Measurements from ENCODE around the gene TUBB2B. TPM values are rescaled to one million over a fixed set of nuclear protein-coding genes. Genes with fewer than 3 reads are reported as not detected.

The TUBB2B gene
- total and polyA plus RNA-seq, 2 donors (not counting 1 experiment from before 2014, with no cell fraction given) = 14.7 TPM; not detected in 1

DNA sequence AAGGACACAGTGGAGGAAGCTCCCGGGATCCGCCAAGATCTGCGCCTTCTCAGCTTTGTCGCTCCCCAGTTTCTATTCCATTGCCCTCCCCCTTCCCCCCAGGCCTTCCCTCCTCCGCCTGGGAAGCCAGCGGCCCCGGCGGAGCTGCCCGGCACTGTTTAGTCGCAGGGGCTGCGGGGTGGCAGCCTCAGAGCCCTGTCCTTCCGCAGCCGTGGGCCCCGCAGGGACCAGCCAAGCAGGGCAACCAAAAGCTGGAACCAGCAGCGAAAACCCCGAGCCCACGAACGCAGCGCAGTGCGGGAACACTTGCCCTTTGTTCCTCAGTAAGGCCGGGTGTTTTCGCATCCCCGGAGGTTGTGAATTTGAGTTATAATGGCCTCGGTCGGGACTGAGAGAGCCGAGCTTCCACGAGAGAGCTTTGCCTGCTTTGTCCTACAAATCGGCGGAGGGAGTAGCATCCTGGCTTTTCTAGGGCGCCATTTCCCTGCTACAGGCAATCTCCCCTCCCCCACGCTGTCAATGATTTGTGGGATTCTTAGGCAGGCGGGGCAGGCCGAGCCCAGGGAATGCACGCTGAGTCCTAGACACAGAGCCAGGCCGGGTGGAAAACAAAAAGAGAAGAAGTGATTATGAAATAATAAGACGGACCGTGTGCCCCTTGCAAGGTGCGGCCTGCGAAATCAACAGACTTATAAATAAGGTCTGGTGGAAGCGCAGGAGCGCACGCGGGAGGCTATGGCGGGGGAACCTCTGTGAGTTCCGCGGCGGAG, 4.0 kb upstream of the TUBB2B start:
- POLR2A ChIA-PET = no interaction called here

DNA sequence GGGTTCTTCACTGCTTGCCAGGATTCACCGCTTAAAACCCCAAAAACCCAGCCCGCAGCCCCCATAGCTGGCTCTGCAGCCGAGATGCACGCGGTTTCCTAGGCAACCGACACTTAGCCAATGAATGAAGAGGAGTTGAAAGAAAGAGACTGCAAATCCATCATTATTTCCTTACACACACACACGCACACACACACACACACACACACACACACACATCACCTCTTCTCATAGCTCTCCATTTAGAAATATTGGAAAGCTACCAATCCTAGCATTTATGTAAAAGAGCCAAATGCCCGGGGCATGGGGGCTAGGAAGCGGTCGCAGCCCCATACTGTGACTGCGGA, 3.4 kb upstream of the TUBB2B start:
- Mint-ChIP-seq H3K9me3 (ENCODE audit: insufficient read depth) (no peaks in the 10 kb centered on the region), H3K27ac (no peak overlapping the region), H3K27me3 (peaks cover 77% of the 10 kb centered on the region), H3K4me3 (peak overlapping the region; percentile 49), H3K4me1 (peaks cover 53% of the 10 kb centered on the region)
- H4K20me1 ChIP-seq (ENCODE audit: control insufficient read depth, insufficient read depth, low read length, poor library complexity, severe bottlenecking) = no peaks in the 10 kb centered on the region
- H3K4me3 ChIP-seq (ENCODE audit: control extremely low read depth in 1 of 5, extremely low read depth in 1 of 5, insufficient read depth in 1 of 5, low read depth in 2 of 5, low read length in 4 of 5) = peak overlapping the region in 1 of 5 experiments; percentile 46
- no peak overlapping the region for H3K27ac ChIP-seq (ENCODE audit: low read length in 2 of 2)
- ATAC-seq (ENCODE audit: low read depth) = no peak
- CTCF ChIA-PET = interaction anchor here (4.0 kb wide), 1 partner anchor 21 kb away, joined by 18 read pairs; no protein-coding TSS in a partner anchor
- no peaks in the 10 kb centered on the region for H3K79me2 ChIP-seq (ENCODE audit: control insufficient read depth, insufficient read depth, low read length)
- H3K9me3 ChIP-seq (ENCODE audit: control extremely low read depth in 1 of 3, control insufficient read depth in 2 of 3, insufficient read depth in 1 of 3, low read length in 2 of 3) = peaks cover 0 to 37% (median 0%) of the 10 kb centered on the region in 3 donors
- peaks cover 58 to 59% of the 10 kb centered on the region in 2 donors for H3K4me1 ChIP-seq (ENCODE audit: control insufficient read depth in 2 of 2, insufficient read depth in 2 of 2, low read length in 2 of 2)
- H3K9ac ChIP-seq (ENCODE audit: low read length) = no peak overlapping the region
- POLR2A ChIA-PET = no interaction called here
- peak overlapping the region; percentile 54 for H2AFZ ChIP-seq (ENCODE audit: insufficient read depth, low read depth, low read length, poor library complexity, severe bottlenecking)
- TF ChIP-seq, protein P1, sequence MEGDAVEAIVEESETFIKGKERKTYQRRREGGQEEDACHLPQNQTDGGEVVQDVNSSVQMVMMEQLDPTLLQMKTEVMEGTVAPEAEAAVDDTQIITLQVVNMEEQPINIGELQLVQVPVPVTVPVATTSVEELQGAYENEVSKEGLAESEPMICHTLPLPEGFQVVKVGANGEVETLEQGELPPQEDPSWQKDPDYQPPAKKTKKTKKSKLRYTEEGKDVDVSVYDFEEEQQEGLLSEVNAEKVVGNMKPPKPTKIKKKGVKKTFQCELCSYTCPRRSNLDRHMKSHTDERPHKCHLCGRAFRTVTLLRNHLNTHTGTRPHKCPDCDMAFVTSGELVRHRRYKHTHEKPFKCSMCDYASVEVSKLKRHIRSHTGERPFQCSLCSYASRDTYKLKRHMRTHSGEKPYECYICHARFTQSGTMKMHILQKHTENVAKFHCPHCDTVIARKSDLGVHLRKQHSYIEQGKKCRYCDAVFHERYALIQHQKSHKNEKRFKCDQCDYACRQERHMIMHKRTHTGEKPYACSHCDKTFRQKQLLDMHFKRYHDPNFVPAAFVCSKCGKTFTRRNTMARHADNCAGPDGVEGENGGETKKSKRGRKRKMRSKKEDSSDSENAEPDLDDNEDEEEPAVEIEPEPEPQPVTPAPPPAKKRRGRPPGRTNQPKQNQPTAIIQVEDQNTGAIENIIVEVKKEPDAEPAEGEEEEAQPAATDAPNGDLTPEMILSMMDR (IDR thresholded peaks at IDR 0.05) = no peak
- no peak for TF ChIP-seq EZH2 (IDR thresholded peaks at IDR 0.05; ENCODE audit: borderline replicate concordance, insufficient read depth, low read depth, low read length, poor library complexity, severe bottlenecking)
- intact Hi-C loops (cut with micrococcal nuclease) = no loop called here
- WGBS (ENCODE audit: insufficient coverage) = 13% methylated on average over 4 of the region's 11 CpGs
- H3K36me3 ChIP-seq (replicated peaks in 1 of 2; ENCODE audit: control extremely low read depth in 1 of 2, control insufficient read depth in 1 of 2, extremely low read depth in 1 of 2, insufficient read depth in 2 of 2, low read length in 1 of 2) = no peaks in the 10 kb centered on the region
- H3K27me3 ChIP-seq (replicated peaks in 1 of 4; ENCODE audit: control extremely low read depth in 1 of 4, control insufficient read depth in 3 of 4, insufficient read depth in 4 of 4, low read length in 3 of 4) = peaks cover 0 to 82% (median 64%) of the 10 kb centered on the region in 4 experiments
- DNase-seq = peak; percentile 55
- peak overlapping the region; percentile 75 for H3K4me2 ChIP-seq (replicated peaks; ENCODE audit: low read depth, low read length, poor library complexity, severe bottlenecking)

More for the DNA sequence above, 4.0 kb upstream of the TUBB2B start:
- no peak for DNase-seq
- TF ChIP-seq, protein P1 (IDR thresholded peaks at IDR 0.05) = no peak
- peak; percentile 51 for TF ChIP-seq EZH2 (IDR thresholded peaks at IDR 0.05; ENCODE audit: borderline replicate concordance, insufficient read depth, low read depth, low read length, poor library complexity, severe bottlenecking)
- H2AFZ ChIP-seq (ENCODE audit: insufficient read depth, low read depth, low read length, poor library complexity, severe bottlenecking) = peak overlapping the region; percentile 54
- Mint-ChIP-seq H3K27ac (no peak overlapping the region), H3K27me3 (peaks cover 78% of the 10 kb centered on the region), H3K4me3 (peak overlapping the region; percentile 49), H3K4me1 (peaks cover 49% of the 10 kb centered on the region), H3K9me3 (ENCODE audit: insufficient read depth) (no peaks in the 10 kb centered on the region)
- H3K36me3 ChIP-seq (replicated peaks in 1 of 2; ENCODE audit: control extremely low read depth in 1 of 2, control insufficient read depth in 1 of 2, extremely low read depth in 1 of 2, insufficient read depth in 2 of 2, low read length in 1 of 2) = no peaks in the 10 kb centered on the region
- peak overlapping the region in 3 of 5 experiments; percentile 13 to 46 (median 33) for H3K4me3 ChIP-seq (ENCODE audit: control extremely low read depth in 1 of 5, extremely low read depth in 1 of 5, insufficient read depth in 1 of 5, low read depth in 2 of 5, low read length in 4 of 5)
- H3K27ac ChIP-seq (ENCODE audit: low read length in 2 of 2) = no peak overlapping the region
- peak overlapping the region; percentile 43 for H3K9ac ChIP-seq (ENCODE audit: low read length)
- peaks cover 55 to 57% of the 10 kb centered on the region in 2 donors for H3K4me1 ChIP-seq (ENCODE audit: control insufficient read depth in 2 of 2, insufficient read depth in 2 of 2, low read length in 2 of 2)
- CTCF ChIA-PET = interaction anchor here (4.0 kb wide), 1 partner anchor 20 kb away, joined by 18 read pairs; no protein-coding TSS in a partner anchor
- WGBS (ENCODE audit: insufficient coverage) = 5% methylated on average over 46 of the region's 47 CpGs
- H3K79me2 ChIP-seq (ENCODE audit: control insufficient read depth, insufficient read depth, low read length) = no peaks in the 10 kb centered on the region
- no peaks in the 10 kb centered on the region for H4K20me1 ChIP-seq (ENCODE audit: control insufficient read depth, insufficient read depth, low read length, poor library complexity, severe bottlenecking)
- peaks cover 0 to 37% (median 0%) of the 10 kb centered on the region in 3 donors for H3K9me3 ChIP-seq (ENCODE audit: control extremely low read depth in 1 of 3, control insufficient read depth in 2 of 3, insufficient read depth in 1 of 3, low read length in 2 of 3)
- H3K4me2 ChIP-seq (replicated peaks; ENCODE audit: low read depth, low read length, poor library complexity, severe bottlenecking) = peak overlapping the region; percentile 75
- intact Hi-C loops (cut with micrococcal nuclease) = no loop called here
- H3K27me3 ChIP-seq (replicated peaks in 1 of 4; ENCODE audit: control extremely low read depth in 1 of 4, control insufficient read depth in 3 of 4, insufficient read depth in 4 of 4, low read length in 3 of 4) = peaks cover 0 to 79% (median 61%) of the 10 kb centered on the region in 4 experiments
- ATAC-seq (ENCODE audit: low read depth) = no peak
